ENCODE measurements around the gene S100A9. TPM values are rescaled to one million over a fixed set of nuclear protein-coding genes. Genes with fewer than 3 reads are reported as not detected.

S100A9 gene
- total RNA-seq, 1 experiment from 2014 or later: 559 TPM

GRCh38 chr1:153349363-153350320 is 8.0 kb upstream of the S100A9 start:
- Histone ChIP-seq H3K27me3 (ENCODE audit: low read length) (peaks cover 68% of the 10 kb centered on the region), H3K4me1 (ENCODE audit: insufficient read depth, low read length) (peaks cover 7% of the 10 kb centered on the region; the same call in 1 of the 2 replicates), H3K27ac (ENCODE audit: low read length) (no peak overlapping the region), H3K9me3 (ENCODE audit: low read length) (no peaks in the 10 kb centered on the region), H2AFZ (ENCODE audit: low read length) (no peak overlapping the region), H3K9me2 (replicated peaks; ENCODE audit: low read length) (no peaks in the 10 kb centered on the region), H3F3A (ENCODE audit: low read length, unreplicated experiment) (no peaks in the 10 kb centered on the region), H3K4me3 (ENCODE audit: low read length) (no peak overlapping the region), H3K79me2 (ENCODE audit: low read length) (no peaks in the 10 kb centered on the region), H3K4me2 (ENCODE audit: low read length) (no peak overlapping the region), H4K20me1 (ENCODE audit: low read length) (no peaks in the 10 kb centered on the region), H3K36me3 (ENCODE audit: low read depth, low read length) (no peaks in the 10 kb centered on the region), H3K9ac (ENCODE audit: low read length) (no peak overlapping the region)
- ATAC-seq (no peak), DNase-seq (no peak)
- POLR2A ChIA-PET (ENCODE audit: unreplicated experiment): no interaction called here
- CTCF ChIA-PET: no interaction called here
- TF ChIP-seq EZH2 (IDR thresholded peaks at IDR 0.05; ENCODE audit: low read length, unreplicated experiment): no peak
- no peak for TF ChIP-seq EZH2phosphoT487 (IDR thresholded peaks at IDR 0.05; ENCODE audit: borderline replicate concordance, low read length)
- TF ChIP-seq CTCF (conservative IDR thresholded peaks at IDR 0.05; ENCODE audit: low read depth, low read length): no peak
- BruUV-seq (replicated peaks): no TSS peak
- intact Hi-C loops (cut with micrococcal nuclease): loop anchor here (10.0 kb wide), 2 partner anchors 325 to 395 kb away; partner anchors contain the start of genes ILF2 and NPR1

- Histone ChIP-seq H3K4me3 (ENCODE audit: low read length) (no peak overlapping the region), H3K9me3 (ENCODE audit: low read length) (no peaks in the 10 kb centered on the region), H3K9me2 (replicated peaks; ENCODE audit: low read length) (no peaks in the 10 kb centered on the region), H2AFZ (ENCODE audit: low read length) (no peak overlapping the region), H3K79me2 (ENCODE audit: low read length) (no peaks in the 10 kb centered on the region), H3K4me1 (ENCODE audit: insufficient read depth, low read length) (peaks cover 14% of the 10 kb centered on the region; the same call in 1 of the 2 replicates), H3K36me3 (ENCODE audit: low read depth, low read length) (no peaks in the 10 kb centered on the region), H3K27ac (ENCODE audit: low read length) (no peak overlapping the region), H3F3A (ENCODE audit: low read length, unreplicated experiment) (no peaks in the 10 kb centered on the region), H4K20me1 (ENCODE audit: low read length) (no peaks in the 10 kb centered on the region), H3K9ac (ENCODE audit: low read length) (no peak overlapping the region), H3K4me2 (ENCODE audit: low read length) (no peak overlapping the region), H3K27me3 (ENCODE audit: low read length) (peaks cover 60% of the 10 kb centered on the region)
- TF ChIP-seq EZH2 (IDR thresholded peaks at IDR 0.05; ENCODE audit: low read length, unreplicated experiment) (no peak), CTCF (conservative IDR thresholded peaks at IDR 0.05; ENCODE audit: low read depth, low read length) (no peak), EZH2phosphoT487 (IDR thresholded peaks at IDR 0.05; ENCODE audit: borderline replicate concordance, low read length) (no peak)
- ATAC-seq: no peak
- ChIA-PET CTCF (no interaction called here), POLR2A (ENCODE audit: unreplicated experiment) (no interaction called here)
- DNase-seq: no peak
- intact Hi-C loops (cut with micrococcal nuclease): loop anchor here (10.0 kb wide), 2 partner anchors 324 to 394 kb away; partner anchors contain the start of genes ILF2 and NPR1
- BruUV-seq (replicated peaks): no TSS peak
These were observed 7.2 kb upstream of the S100A9 start for GRCh38 chr1:153350321-153350957.
